ENCODE measurements around the gene SLCO6A1. TPM values are rescaled to one million over a fixed set of nuclear protein-coding genes. Genes with fewer than 3 reads are reported as not detected.

SLCO6A1 gene
- total and polyA plus RNA-seq, 3 donors from 2014 or later, result 20.4 to 78.0 (median 30.1) TPM

DNA sequence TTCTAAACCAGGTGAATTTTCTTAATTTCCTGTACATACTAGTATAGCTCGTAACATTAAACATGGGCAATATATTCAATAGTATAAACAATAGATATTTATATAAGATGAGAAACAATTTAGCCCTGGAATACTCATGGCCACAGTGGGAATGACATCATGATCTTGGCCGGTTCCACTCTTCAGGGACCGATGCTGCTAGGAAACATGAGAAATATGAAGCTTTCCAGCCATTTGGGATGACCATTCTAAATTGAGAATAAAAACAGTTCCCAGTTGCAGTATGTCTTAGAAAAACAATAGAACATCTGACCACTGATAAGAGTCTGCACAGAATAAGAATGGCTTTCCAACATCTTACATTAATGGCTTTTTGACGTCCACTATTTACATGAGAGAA is 33.3 kb upstream of the SLCO6A1 start:
- TF ChIP-seq POLR2A (IDR thresholded peaks at IDR 0.05), result no peak
- no peaks in the 10 kb centered on the region for H3K27me3 ChIP-seq
- H3K27ac ChIP-seq, result no peak overlapping the region
- H3K4me3 ChIP-seq, result no peak overlapping the region
- H3K9me3 ChIP-seq, result no peaks in the 10 kb centered on the region
- intact Hi-C loops (cut with DNase I; ENCODE audit: low total_unique reads), result no loop called here
- no peaks in the 10 kb centered on the region for H3K36me3 ChIP-seq (ENCODE audit: low read depth, missing control alignments)
- DNase-seq, result no peak
- no peaks in the 10 kb centered on the region for H3K4me1 ChIP-seq
- 47 to 59% methylated on average over 4 of the region's 4 CpGs for WGBS, 2 donors

DNA sequence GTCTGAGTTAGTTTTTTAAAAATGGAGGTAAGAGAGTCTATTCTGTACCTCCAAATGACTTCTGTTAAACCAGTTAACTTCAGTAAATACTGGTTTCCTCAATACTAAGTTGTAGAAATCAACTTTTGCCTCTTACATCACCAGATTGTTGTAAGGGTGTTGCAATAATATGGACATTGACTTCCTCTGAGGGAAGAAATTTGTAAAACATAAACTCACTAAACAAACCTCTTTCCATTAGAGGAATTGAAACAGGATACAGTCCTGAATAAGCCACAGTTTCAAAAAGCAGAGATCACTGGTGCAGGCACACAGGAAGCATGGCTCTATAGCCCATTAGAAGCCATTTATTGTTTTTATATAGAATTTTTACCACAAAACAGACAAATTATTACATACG is 32.7 kb upstream of the SLCO6A1 start:
- TF ChIP-seq POLR2A (IDR thresholded peaks at IDR 0.05), result no peak
- TF ChIP-seq, protein P1, sequence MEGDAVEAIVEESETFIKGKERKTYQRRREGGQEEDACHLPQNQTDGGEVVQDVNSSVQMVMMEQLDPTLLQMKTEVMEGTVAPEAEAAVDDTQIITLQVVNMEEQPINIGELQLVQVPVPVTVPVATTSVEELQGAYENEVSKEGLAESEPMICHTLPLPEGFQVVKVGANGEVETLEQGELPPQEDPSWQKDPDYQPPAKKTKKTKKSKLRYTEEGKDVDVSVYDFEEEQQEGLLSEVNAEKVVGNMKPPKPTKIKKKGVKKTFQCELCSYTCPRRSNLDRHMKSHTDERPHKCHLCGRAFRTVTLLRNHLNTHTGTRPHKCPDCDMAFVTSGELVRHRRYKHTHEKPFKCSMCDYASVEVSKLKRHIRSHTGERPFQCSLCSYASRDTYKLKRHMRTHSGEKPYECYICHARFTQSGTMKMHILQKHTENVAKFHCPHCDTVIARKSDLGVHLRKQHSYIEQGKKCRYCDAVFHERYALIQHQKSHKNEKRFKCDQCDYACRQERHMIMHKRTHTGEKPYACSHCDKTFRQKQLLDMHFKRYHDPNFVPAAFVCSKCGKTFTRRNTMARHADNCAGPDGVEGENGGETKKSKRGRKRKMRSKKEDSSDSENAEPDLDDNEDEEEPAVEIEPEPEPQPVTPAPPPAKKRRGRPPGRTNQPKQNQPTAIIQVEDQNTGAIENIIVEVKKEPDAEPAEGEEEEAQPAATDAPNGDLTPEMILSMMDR (IDR thresholded peaks at IDR 0.05), result no peak
- 86 to 92% methylated on average over 1 of the region's 1 CpG for WGBS, 2 donors
- Histone ChIP-seq H3K4me3 (no peak overlapping the region), H3K27ac (no peak overlapping the region), H3K9me3 (no peaks in the 10 kb centered on the region), H3K4me1 (no peaks in the 10 kb centered on the region), H3K27me3 (no peaks in the 10 kb centered on the region), H3K36me3 (ENCODE audit: low read depth, missing control alignments) (no peaks in the 10 kb centered on the region)
- DNase-seq, result no peak
- intact Hi-C loops (cut with DNase I; ENCODE audit: low total_unique reads), result no loop called here

DNA sequence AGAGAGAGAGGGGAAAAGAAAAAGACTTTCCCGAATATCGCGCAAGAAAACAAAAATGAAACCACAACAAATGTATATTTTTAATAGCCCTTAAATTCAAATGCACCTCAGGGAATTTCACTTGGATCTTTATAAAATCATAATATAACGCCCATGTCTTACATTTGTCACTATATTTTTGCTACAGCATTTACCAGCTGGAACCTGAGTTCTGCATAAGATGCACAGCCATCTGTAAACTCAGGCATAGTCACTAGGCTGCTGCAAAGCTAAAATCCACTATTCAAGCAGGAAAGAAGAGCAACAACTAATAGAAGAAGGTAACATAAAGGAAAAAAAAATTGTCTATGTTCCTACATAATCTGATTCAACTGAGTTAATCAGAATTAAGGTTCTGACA is 30.6 kb upstream of the SLCO6A1 start:
- no peaks in the 10 kb centered on the region for H3K4me1 ChIP-seq
- H3K36me3 ChIP-seq (ENCODE audit: low read depth, missing control alignments), result no peaks in the 10 kb centered on the region
- no peak overlapping the region for H3K27ac ChIP-seq
- no peak overlapping the region for H3K4me3 ChIP-seq
- no peaks in the 10 kb centered on the region for H3K9me3 ChIP-seq
- intact Hi-C loops (cut with DNase I; ENCODE audit: low total_unique reads), result no loop called here
- H3K27me3 ChIP-seq, result no peaks in the 10 kb centered on the region
- 74 to 86% methylated on average over 4 of the region's 4 CpGs for WGBS, 2 donors
- no peak for TF ChIP-seq POLR2A (IDR thresholded peaks at IDR 0.05)
- TF ChIP-seq, protein P1 (IDR thresholded peaks at IDR 0.05), result no peak
- no peak for DNase-seq

DNA sequence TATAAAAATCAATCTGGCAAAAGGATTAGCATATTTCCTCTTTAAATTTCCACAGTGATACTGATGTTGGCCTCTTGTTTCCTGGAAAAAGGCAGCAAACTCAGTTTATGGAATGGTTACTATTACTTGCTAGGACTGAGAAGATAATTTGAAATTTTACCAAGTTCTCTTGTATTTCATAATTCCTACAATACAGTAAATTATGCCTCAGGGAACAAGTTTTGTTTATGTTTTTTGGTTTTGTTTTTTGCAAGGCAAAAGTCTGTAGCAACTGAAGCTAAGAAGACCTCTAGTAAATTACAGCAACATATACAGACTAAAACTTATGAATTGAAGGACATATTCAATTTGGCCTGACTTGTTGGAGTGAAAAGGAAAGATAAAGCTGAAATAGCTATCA is 30.2 kb upstream of the SLCO6A1 start:
- no peaks in the 10 kb centered on the region for H3K27me3 ChIP-seq
- H3K4me1 ChIP-seq, result no peaks in the 10 kb centered on the region
- intact Hi-C loops (cut with DNase I; ENCODE audit: low total_unique reads), result no loop called here
- no peak overlapping the region for H3K27ac ChIP-seq
- no peak for DNase-seq
- no peak overlapping the region for H3K4me3 ChIP-seq
- TF ChIP-seq, protein P1 (IDR thresholded peaks at IDR 0.05), result no peak
- TF ChIP-seq POLR2A (IDR thresholded peaks at IDR 0.05), result no peak
- no peaks in the 10 kb centered on the region for H3K9me3 ChIP-seq
- H3K36me3 ChIP-seq (ENCODE audit: low read depth, missing control alignments), result no peaks in the 10 kb centered on the region

DNA sequence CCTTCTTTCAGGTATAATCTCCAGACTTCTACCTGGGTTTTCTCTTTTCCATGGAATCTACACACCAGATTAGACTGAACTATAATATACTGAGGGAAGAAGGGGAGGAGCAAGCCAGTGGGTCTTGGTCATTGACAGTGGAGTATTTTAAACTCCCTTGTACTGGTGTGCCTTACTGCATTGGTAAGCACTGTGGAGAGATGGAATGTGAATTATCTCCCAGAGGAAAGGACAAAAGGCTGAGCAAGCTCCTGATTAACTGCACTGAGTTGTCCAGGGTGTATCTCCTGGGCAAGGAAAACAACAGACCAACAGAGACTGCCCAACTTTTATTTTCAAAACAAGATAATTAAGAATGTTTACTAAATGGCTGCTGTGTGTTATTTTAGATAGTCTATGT is 29.8 kb upstream of the SLCO6A1 start:
- Histone ChIP-seq H3K9me3 (no peaks in the 10 kb centered on the region), H3K4me1 (no peaks in the 10 kb centered on the region), H3K27ac (no peak overlapping the region), H3K27me3 (no peaks in the 10 kb centered on the region), H3K4me3 (no peak overlapping the region), H3K36me3 (ENCODE audit: low read depth, missing control alignments) (no peaks in the 10 kb centered on the region)
- TF ChIP-seq POLR2A (IDR thresholded peaks at IDR 0.05), result no peak
- DNase-seq, result no peak
- intact Hi-C loops (cut with DNase I; ENCODE audit: low total_unique reads), result no loop called here

DNA sequence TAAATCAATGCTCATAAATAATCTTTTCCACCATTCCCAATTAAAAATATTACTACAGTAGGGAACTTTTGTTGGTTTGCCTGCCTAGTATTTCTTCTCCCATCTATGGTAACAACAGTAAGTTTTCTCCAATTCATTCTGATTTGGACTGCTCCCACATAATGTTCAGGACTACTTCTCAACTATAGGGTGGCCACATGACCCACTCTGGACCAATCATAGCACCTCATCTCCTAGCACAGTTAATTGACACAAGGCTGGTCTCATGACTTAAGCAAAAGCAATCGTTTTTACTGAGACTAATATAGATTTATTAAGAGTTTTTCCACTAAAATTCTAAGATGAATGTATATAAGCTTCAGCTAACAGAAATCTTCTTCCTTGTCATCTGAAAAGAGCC is 28.7 kb upstream of the SLCO6A1 start:
- no peaks in the 10 kb centered on the region for H3K9me3 ChIP-seq
- no peaks in the 10 kb centered on the region for H3K4me1 ChIP-seq
- intact Hi-C loops (cut with DNase I; ENCODE audit: low total_unique reads), result no loop called here
- 50 to 57% methylated on average over 1 of the region's 1 CpG for WGBS, 2 donors
- no peak for TF ChIP-seq POLR2A (IDR thresholded peaks at IDR 0.05)
- TF ChIP-seq, protein P1 (IDR thresholded peaks at IDR 0.05), result no peak
- H3K27me3 ChIP-seq, result no peaks in the 10 kb centered on the region
- no peaks in the 10 kb centered on the region for H3K36me3 ChIP-seq (ENCODE audit: low read depth, missing control alignments)
- no peak for DNase-seq
- H3K27ac ChIP-seq, result no peak overlapping the region
- H3K4me3 ChIP-seq, result no peak overlapping the region

Measured in testis (tissue), 3 donors.